ENCODE results near the gene G3BP2. TPM values are rescaled to one million over a fixed set of nuclear protein-coding genes. Genes with fewer than 3 reads are reported as not detected.

Gene G3BP2
- total RNA-seq, 1 donor from 2014 or later = 175 TPM

- Mint-ChIP-seq H3K4me3 (no peak overlapping the region), H3K27ac (no peak overlapping the region), H3K27me3 (ENCODE audit: low read depth) (no peaks in the 10 kb centered on the region), H3K4me1 (no peaks in the 10 kb centered on the region), H3K9me3 (no peaks in the 10 kb centered on the region), H3K36me3 (no peaks in the 10 kb centered on the region)
- DNase-seq (ENCODE audit: low spot score in 2 of 2, unreplicated experiment in 2 of 2) = no peak
- no peak for TF ChIP-seq CTCF (IDR thresholded peaks at IDR 0.05; ENCODE audit: unreplicated experiment)
Measured at GRCh38 chr4:75679876-75680575, 6.8 kb upstream of the G3BP2 start.

- H3K27ac Mint-ChIP-seq = no peak overlapping the region
- no peak for TF ChIP-seq CTCF (IDR thresholded peaks at IDR 0.05; ENCODE audit: unreplicated experiment)
- H3K4me1 Mint-ChIP-seq = peaks cover 3% of the 10 kb centered on the region
- no peak for DNase-seq (ENCODE audit: low spot score in 2 of 2, unreplicated experiment in 2 of 2)
- H3K36me3 Mint-ChIP-seq = no peaks in the 10 kb centered on the region
- no peak overlapping the region for H3K4me3 Mint-ChIP-seq
- no peaks in the 10 kb centered on the region for H3K27me3 Mint-ChIP-seq (ENCODE audit: low read depth)
- no peaks in the 10 kb centered on the region for H3K9me3 Mint-ChIP-seq
Measured at GRCh38 chr4:75678965-75679364, 5.8 kb upstream of the G3BP2 start.

- Mint-ChIP-seq H3K27ac (no peak overlapping the region), H3K4me1 (peaks cover 7% of the 10 kb centered on the region), H3K27me3 (ENCODE audit: low read depth) (no peaks in the 10 kb centered on the region), H3K4me3 (no peak overlapping the region), H3K36me3 (no peaks in the 10 kb centered on the region), H3K9me3 (no peaks in the 10 kb centered on the region)
- DNase-seq (ENCODE audit: low spot score in 2 of 2, unreplicated experiment in 2 of 2) = no peak
- no peak for TF ChIP-seq CTCF (IDR thresholded peaks at IDR 0.05; ENCODE audit: unreplicated experiment)
Measured at GRCh38 chr4:75678473-75678872, 5.3 kb upstream of the G3BP2 start.

DNA sequence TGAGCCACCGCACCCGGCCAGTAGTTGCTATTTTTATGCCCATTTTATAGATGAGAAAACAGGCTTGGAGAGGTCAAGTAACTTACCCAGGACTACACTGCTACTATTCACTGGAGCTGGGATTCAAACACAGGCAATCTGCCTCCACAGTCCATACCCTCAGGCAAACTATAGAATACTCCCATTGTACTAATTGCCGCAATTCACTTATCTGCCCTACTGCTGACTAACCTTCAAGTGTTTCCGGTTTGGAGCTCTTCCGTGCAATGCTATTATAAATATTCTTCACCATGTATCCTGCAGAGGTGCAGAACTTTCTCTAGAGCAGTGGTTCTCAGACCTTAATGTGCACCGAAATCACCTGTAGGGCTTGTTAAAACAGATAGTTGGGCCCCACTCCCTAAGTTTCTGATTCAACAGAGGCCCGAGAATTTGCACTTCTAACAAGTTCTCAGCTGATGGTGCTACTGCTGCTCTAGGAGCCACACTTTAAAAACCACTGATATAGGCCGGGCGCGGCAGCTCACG lies 1.9 kb upstream of the G3BP2 start:
- Mint-ChIP-seq H3K27ac (peak overlapping the region; percentile 39), H3K9me3 (no peaks in the 10 kb centered on the region), H3K36me3 (no peaks in the 10 kb centered on the region), H3K27me3 (ENCODE audit: low read depth) (no peaks in the 10 kb centered on the region), H3K4me3 (no peak overlapping the region), H3K4me1 (peaks cover 25% of the 10 kb centered on the region)
- no peak for TF ChIP-seq CTCF (IDR thresholded peaks at IDR 0.05; ENCODE audit: unreplicated experiment)
- DNase-seq (ENCODE audit: low spot score in 2 of 2, unreplicated experiment in 2 of 2) = no peak

DNA sequence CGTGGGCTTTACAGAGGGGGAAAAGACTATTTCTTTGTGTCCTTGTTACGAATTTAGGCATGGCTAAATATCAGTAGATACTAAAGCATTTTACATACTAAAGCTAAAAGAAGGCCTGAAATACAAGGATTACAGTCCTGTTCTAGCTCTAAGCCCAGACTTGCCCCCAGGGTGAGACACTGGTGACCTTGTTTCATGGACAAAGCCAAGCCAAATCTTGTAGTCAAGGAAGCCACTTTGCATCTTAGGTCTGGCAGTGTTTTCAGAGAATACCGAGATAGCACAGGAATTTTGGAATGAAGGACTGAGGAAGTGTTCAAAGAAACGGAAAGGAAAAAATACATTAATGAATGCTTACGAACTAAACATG lies 733 bp upstream of the G3BP2 start:
- H3K4me3 Mint-ChIP-seq = peak overlapping the region; percentile 99
- H3K27ac Mint-ChIP-seq = peak overlapping the region; percentile 99
- no peaks in the 10 kb centered on the region for H3K27me3 Mint-ChIP-seq (ENCODE audit: low read depth)
- no peaks in the 10 kb centered on the region for H3K9me3 Mint-ChIP-seq
- no peak for DNase-seq (ENCODE audit: low spot score in 2 of 2, unreplicated experiment in 2 of 2)
- TF ChIP-seq CTCF (IDR thresholded peaks at IDR 0.05; ENCODE audit: unreplicated experiment) = no peak
- H3K36me3 Mint-ChIP-seq = no peaks in the 10 kb centered on the region
- peaks cover 32% of the 10 kb centered on the region for H3K4me1 Mint-ChIP-seq

Measured in mesothelial cell of epicardium (in vitro differentiated cells).